ENCODE results near the gene PTTG2. TPM values are rescaled to one million over a fixed set of nuclear protein-coding genes. Genes with fewer than 3 reads are reported as not detected.

Gene PTTG2
- total RNA-seq, 2 donors from 2014 or later: 1.3 to 9.2 TPM

DNA sequence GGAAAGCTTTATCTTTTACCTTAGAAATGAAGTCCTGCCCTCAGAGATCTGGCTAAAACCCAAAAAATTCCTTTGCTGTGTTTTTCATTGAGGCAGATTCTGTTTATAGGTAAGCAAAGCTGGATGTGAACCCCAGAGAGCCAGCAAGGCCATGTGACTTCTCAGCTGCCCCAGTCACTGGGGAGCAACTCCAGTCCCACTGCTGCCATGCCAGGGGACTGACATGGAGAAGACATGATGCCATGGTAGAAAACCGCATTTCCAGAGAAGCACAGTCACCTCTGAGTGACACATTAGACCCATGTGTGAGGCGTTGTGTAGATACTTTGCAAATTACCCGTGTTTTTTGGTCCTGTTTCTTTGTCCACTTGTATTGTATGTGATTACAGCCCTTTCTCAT, 45.4 kb downstream of the PTTG2 start:
- ATAC-seq (no peak), DNase-seq (no peak)
- Histone ChIP-seq H3K27ac (no peak overlapping the region), H3K4me1 (peaks cover 29% of the 10 kb centered on the region), H3K36me3 (replicated peaks in 1 of 2; ENCODE audit: insufficient read depth in 1 of 2, low read depth in 2 of 2) (no peaks in the 10 kb centered on the region), H3K9me3 (no peaks in the 10 kb centered on the region), H3K27me3 (no peaks in the 10 kb centered on the region), H3K4me3 (no peak overlapping the region)
- intact Hi-C loops (cut with DNase I): no loop called here
- 72 to 77% methylated on average over 3 of the region's 3 CpGs for WGBS, 2 donors
- TF ChIP-seq CTCF (IDR thresholded peaks at IDR 0.05) (no peak), POLR2A (IDR thresholded peaks at IDR 0.05) (no peak)

DNA sequence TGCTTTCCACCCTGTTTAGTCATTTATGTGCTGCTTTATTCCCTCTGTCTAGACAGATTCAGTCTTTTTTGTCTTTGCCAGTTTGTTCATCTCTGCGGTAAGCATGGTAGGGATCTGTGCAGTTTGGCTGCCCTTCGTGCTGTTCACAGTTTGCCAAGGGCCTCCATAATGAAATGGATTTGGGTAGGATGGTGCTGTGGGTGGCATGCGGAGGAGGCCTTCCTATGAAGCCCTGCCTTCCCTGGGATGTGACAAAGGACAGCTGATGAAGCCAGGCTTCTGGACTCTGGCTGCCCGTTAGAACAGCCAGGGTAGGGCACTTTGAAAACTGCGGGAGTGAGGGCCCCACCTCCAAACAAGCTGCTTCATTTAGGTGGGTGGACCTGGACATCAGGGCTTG, 47.4 kb downstream of the PTTG2 start:
- TF ChIP-seq POLR2A (IDR thresholded peaks at IDR 0.05): no peak
- no peak for TF ChIP-seq CTCF (IDR thresholded peaks at IDR 0.05)
- H3K27ac ChIP-seq: no peak overlapping the region
- no peaks in the 10 kb centered on the region for H3K9me3 ChIP-seq
- peaks cover 29% of the 10 kb centered on the region for H3K4me1 ChIP-seq
- H3K27me3 ChIP-seq: no peaks in the 10 kb centered on the region
- ATAC-seq: no peak
- no peak for DNase-seq
- no peaks in the 10 kb centered on the region for H3K36me3 ChIP-seq (replicated peaks in 1 of 2; ENCODE audit: insufficient read depth in 1 of 2, low read depth in 2 of 2)
- 77 to 78% methylated on average over 5 of the region's 5 CpGs for WGBS, 2 donors
- no peak overlapping the region for H3K4me3 ChIP-seq
- intact Hi-C loops (cut with DNase I): no loop called here

DNA sequence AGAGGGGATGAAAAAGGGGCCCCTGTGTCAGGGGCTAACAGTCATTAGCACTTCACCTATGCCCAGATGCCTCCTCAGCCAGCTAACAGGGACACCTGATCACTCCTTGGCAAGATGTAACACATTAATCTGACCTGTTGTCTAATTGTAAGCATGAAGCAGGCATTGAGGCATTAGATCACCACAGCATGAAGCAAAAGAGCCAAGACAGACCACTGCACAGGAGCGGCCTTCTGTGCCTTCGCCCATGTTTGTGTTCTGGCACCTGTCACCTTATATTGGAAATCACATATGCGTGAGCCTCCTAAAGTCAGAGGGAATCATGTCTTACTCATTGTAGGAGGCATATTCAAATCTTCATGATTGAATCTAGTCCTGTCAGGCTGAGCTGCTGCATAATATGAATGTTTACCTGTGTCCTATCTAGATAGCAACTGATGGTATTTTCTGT, 48.4 kb downstream of the PTTG2 start:
- no peaks in the 10 kb centered on the region for H3K27me3 ChIP-seq
- WGBS, 2 donors: 86 to 95% methylated on average over 3 of the region's 3 CpGs
- peaks cover 37% of the 10 kb centered on the region for H3K4me1 ChIP-seq
- no peak overlapping the region for H3K27ac ChIP-seq
- ATAC-seq: no peak
- no peaks in the 10 kb centered on the region for H3K9me3 ChIP-seq
- no peak for TF ChIP-seq CTCF (IDR thresholded peaks at IDR 0.05)
- TF ChIP-seq POLR2A (IDR thresholded peaks at IDR 0.05): no peak
- DNase-seq: no peak
- H3K36me3 ChIP-seq (replicated peaks in 1 of 2; ENCODE audit: insufficient read depth in 1 of 2, low read depth in 2 of 2): no peaks in the 10 kb centered on the region
- no peak overlapping the region for H3K4me3 ChIP-seq
- intact Hi-C loops (cut with DNase I): no loop called here

- H3K4me1 ChIP-seq: peaks cover 46% of the 10 kb centered on the region
- intact Hi-C loops (cut with DNase I): no loop called here
- no peaks in the 10 kb centered on the region for H3K36me3 ChIP-seq (replicated peaks in 1 of 2; ENCODE audit: insufficient read depth in 1 of 2, low read depth in 2 of 2)
- TF ChIP-seq CTCF (IDR thresholded peaks at IDR 0.05) (no peak), POLR2A (IDR thresholded peaks at IDR 0.05) (no peak)
- H3K4me3 ChIP-seq: no peak overlapping the region
- ATAC-seq: no peak
- H3K9me3 ChIP-seq: no peaks in the 10 kb centered on the region
- H3K27ac ChIP-seq: no peak overlapping the region
- no peaks in the 10 kb centered on the region for H3K27me3 ChIP-seq
- DNase-seq: no peak
Observed at GRCh38 chr4:38009421-38009820, 49.2 kb downstream of the PTTG2 start.

DNA sequence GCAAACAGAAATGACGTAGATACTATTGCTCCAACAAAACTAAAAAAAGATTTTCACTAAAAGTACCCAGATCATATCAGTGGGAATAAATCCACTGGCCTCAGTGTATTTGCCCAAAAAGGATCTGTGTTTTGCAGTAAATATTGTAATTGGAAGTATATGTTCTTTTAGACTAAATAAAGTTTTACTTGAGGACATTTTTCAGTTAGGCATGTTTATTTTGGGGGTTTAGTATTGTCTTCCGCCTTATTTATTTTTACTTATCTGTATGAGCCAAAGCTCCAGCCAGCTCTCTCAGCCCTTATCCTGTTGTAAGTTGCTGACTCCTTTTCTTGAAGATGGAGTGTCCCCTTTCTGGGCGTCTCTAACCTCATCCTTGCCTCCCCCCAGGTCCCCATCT, 49.8 kb downstream of the PTTG2 start:
- 51 to 61% methylated on average over 3 of the region's 3 CpGs for WGBS, 2 donors
- intact Hi-C loops (cut with DNase I): no loop called here

More for the DNA sequence above, 49.8 kb downstream of the PTTG2 start:
- Histone ChIP-seq H3K36me3 (replicated peaks in 1 of 2; ENCODE audit: insufficient read depth in 1 of 2, low read depth in 2 of 2) (no peaks in the 10 kb centered on the region), H3K9me3 (no peaks in the 10 kb centered on the region), H3K27ac (no peak overlapping the region), H3K4me3 (no peak overlapping the region), H3K27me3 (no peaks in the 10 kb centered on the region), H3K4me1 (peaks cover 45% of the 10 kb centered on the region)
- DNase-seq: no peak
- TF ChIP-seq POLR2A (IDR thresholded peaks at IDR 0.05) (no peak), CTCF (IDR thresholded peaks at IDR 0.05) (no peak)
- ATAC-seq: no peak

All from body of pancreas (tissue), 4 donors.